Measurements from ENCODE around the gene TBC1D14.
"Not testable (repeated sequence)": the region's sequence is repeated elsewhere in the genome, so short reads cannot be mapped to it uniquely, and the experiment has no call there.

TBC1D14 gene

DNA sequence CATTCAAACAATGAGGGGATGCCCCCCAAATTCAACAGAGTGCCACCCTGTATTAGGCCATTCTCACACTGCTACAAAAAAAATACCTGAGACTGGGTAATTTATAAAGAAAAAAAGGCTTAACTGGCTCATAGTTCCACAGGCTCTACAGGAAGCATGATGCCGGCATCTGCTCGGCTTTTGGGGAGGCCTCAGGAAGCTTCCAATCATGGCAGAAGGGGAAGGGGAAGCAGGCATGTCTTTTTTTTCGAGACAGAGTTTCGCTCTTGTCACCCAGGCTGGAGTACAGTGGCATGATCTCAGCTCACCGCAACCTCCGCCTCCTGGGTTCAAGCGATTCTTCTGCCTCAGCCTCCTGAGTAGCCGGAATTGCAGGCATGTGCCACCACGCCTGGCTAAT is 18.7 kb upstream of the TBC1D14 start:
- DNase-seq (ENCODE audit: low read depth): not testable (repeated sequence)

DNA sequence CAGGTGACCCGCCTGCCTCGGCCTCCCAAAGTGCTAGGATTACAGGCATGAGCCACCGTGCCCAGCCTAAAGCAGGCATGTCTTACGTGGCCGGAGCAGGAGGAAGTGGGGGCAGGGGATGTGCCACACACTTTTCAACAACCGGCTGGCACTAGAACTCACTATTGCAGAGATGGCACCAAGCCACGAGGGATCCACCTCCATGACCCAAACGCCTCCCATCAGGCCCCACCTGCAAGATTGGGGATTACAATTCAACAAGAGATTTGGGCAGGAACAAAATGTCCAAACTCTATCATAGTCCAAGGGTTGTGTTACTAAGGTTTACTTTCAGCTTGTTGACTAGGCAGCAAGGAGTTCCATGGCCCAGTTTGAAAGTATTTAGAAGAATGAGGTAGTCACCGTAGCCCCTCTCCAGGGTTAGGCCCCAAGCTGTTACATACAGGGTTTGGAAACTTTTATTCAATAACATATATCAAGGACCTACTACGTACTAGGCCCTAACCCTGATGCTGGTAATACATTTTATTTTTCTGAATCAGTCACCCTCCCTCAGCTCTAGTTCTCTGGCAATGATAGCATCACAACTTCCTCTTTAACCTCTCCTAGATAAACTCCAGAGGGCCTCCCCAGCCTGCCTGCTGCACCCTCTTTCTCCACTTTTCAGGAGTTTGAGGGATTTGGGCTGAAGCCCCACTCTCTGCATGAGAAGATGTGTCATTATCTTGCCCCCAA is 18.0 kb upstream of the TBC1D14 start:
- no peak for DNase-seq (ENCODE audit: low read depth)

DNA sequence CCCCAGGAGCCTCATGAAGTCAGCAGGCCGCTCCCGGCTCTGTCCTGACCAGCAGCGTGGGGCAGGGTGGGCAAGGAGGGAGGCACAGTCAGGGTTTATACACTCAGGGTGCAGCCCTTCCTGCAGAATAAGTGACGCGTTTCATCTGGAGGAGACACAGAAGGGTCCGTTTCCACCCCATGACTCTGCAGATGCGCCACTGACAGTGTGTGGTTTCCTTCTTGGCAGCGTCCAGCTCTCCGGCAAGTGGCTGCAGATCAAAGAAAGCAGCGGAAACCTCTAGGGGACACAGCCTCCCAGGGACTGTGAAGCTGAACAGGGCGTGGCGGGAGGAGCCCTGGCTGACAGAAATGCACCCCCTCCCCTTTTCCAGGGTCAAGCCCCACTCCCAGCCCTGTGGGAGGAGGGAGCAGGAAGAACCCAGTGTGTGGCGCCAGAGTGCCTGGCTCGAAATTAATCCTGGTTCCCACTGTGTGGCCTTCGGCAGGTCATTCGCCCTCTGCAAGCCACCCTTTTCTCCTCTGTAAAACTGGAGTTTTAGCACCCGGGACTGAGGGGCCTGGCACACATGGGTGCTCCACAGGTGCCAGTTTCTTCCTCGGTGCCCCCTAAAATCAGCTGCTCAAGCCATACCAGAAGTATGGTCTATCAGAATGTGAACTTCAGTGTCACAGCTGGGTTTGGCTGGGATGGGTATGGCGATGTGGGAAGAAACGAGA is 17.3 kb upstream of the TBC1D14 start:
- DNase-seq (ENCODE audit: low read depth): no peak

DNA sequence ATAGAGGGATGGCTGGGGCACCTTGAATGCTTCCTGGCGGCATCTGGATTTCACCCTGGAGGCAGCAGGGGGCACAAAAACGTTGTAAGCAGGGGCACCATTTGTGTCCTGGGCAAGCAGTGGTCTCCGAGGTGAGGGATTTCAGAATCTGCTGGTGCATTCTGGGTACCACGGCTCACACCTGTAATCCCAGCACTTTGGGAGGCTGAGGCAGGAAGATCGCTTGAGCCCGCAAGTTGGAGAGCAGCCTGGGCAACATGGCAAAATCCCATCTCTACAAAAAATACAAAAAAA is 16.8 kb upstream of the TBC1D14 start:
- no peak for DNase-seq (ENCODE audit: low read depth)

DNA sequence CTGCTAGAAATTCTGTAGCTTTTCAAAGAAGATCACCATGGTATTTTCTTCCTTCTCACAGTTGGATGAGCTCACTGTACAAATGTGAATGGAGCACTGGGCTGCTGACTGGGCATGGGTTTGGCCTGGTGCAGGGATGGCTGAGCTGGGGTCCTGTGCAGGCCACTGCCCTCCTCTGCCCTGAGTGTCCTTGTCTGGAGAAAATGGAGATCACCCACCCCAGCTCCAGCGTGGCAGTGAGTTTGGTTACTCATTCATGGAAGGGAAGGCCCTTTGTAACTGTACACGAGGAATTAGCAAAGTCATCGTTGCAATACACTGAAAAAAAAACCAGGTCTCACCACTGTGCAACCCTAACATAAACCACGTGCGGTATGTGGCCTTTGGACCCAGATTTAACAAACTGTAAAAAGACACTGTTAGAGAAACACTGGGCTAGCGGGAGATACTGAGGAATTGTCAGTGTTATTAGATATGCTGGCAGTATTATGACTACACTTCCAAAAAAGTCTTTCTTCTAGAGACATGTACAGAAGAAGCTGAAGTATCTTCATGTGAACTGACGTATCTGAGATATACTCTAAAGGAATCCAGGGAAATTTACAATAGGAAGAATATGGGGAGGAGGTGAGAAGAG is 16.1 kb upstream of the TBC1D14 start:
- no peak for DNase-seq (ENCODE audit: low read depth)

DNA sequence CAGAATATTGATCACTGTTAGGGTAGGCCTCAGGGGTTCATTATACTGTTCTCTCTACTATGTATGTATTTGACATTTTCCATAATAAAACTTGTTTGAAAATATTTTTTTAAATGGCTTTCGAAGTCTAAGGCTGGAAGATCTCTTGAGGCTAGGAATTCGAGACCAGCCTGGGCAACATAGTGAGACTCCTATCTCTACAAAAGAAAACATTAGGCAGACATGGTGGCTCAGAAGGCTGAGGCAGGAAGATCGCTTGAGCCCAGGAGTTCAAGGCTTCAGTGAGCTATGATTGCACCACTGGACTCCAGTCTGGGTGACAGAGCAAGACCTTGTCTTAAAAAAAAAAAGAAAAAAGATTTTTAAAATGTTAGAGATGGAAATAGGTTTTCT is 15.5 kb upstream of the TBC1D14 start:
- no peak for DNase-seq (ENCODE audit: low read depth)

DNA sequence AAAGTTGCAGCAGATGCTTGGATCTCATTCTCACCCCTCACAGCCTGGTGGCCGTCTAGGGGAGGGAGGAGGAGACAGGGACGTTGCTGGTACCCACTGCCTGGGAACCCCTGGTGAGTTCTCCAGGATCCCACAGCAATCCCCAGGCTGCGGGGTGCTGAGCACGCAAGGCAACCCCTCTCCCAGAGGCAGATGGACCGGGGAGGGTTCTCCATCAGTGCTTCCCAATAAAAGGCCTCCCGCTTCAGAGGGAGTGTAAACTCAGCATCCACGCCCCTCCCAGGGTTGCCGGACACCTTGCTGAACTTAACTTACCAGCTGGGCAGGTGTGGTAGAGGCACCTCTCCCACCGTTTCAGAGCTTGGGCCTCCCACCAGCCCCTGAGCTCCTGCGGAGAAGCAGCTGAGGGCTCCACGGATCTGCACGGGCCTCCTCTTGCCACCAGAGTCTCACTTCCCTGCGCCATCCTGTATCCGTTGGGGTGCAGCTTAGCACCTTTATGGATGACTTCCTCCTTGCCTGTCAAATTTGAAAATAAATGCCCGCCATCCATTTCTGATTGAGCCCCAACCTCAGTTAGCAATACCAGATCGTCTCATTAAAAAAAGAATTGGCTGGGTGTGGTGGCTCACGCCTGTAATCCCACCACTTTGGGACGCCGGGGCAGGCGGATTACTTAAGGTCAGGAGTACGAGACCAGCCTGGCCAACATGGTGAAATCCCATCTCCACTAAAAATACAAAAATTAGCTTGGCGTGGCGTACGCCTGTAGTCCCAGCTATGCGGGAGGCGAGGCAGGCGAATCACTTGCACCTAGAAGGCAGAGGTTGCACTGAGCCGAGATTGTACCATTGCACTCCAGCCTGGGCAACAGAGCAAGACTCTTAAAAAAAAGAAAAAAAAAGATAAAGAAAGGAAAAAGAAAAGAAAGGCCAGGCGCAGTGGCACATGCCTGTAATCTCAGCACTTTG is 14.8 kb upstream of the TBC1D14 start:
- DNase-seq (ENCODE audit: low read depth): no peak

DNA sequence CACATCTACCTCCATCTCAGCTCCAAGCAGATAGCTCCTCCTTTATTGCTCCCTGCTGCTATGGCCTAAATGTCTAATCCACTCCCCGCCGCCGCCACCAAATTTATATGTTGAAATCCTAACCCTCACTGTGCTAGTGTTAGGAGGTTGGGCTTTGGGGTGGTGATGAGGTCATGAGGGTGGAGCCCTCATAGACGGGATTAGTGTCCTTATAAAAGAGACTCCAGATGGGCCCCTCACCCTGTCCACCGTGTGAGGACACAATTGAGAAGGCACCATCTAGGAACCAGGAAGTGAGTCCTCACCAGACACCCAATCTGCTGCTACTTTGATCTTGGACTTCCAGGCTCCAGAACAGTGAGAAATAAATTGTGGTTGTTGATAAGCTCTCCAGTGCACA is 13.6 kb upstream of the TBC1D14 start:
- no peak for DNase-seq (ENCODE audit: low read depth)

DNA sequence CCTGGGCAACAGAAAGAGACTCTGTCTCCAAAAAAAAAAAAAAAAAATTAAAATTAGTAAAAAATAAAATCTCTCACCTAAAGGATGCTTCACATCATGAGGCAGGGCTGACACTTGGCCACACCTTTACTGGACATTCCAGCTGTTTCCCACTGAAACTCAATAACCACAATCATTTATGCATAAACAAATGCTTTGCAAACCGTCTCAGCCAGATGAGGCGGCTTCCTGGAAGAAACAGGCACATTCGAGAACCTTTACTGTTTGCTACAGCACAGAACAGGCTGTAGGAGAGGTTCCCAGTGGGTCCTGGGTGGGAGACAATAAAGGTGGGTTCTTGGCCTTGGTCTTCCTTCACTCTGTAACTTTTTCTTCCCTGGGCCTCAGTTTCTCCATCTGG is 10.9 kb upstream of the TBC1D14 start:
- DNase-seq (ENCODE audit: low read depth): no peak

DNA sequence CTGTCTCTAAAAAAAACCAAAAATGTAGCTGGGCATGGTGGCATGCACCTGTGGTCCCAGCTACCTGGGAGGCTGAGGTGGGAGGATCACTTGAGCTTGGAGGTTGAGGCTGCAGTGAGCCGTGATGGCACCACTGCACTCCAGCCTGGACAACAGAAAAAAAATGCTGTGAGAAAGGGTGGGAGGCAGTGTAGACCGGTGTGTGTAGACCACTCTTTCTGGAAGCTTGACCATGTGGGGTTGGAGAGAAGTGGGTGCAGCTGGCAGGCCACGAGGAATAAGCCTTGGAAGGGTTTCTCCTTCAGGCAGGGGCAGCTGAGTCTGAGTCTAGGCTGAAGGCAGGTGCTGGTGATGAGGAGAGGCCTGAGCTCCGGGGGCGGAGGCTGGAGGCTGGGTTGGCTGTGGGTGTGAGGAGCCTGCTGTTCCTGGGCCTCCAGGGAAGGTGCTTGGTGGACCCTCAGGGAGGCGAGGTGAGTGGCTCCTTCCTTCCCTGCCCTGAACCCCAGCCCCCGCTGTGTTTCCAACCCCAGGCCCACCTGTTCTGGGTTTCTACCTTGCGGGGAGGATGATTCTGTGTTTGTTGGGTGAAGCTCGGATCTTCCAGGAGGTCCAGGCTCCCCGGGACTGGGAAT is 9.3 kb upstream of the TBC1D14 start:
- no peak for DNase-seq (ENCODE audit: low read depth)

DNA sequence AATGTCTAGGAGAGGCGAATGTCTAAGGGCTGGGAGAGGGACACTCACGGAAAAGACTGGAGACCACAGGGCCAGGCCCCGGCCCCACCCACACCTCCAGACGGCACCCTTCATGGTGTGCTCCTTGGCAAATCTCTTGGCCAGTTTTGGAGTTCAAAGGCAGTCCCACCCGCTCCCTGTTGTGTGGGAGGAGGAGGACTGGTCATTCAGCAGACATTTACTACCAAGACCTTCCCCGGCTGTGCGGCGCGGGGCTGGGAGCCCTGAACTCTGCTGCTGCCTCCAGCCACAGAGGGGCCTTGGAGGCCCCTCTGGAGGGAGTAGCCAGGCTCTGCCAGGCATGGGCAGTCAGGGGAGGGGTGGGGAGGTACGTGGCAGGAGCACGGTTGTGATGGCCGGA is 8.7 kb upstream of the TBC1D14 start:
- DNase-seq (ENCODE audit: low read depth): no peak

DNA sequence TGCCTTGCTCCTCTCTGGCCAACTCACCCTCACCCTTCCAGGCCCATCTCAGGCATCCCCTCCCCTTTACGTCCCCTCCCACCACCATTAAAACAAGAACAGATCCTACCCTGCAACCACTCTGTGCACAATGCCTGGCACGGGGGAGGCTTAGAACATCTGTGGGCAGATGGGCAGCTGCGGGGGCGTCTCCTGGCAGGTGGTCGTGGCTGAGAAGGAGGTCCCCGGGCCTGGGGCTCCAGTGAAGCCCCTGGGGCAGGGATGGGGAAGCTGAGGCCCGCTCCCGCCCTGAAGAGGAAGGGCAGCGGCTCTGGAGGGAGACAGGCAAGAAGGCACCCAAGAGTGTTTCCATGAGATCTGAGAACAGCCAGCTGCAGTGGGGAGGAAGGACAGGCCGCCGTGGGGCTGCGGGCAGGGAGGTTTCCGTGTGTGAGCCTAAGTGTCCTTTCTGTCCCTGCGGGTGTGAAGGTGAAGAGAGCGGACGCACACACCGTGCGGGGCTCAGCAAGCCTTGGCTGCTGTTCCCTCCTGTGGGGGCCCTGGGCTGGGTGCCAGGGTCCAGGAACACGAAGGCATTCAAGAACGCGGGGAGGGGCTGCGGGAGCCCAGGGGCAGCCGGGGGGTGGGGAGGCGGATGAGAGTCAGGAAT is 7.8 kb upstream of the TBC1D14 start:
- no peak for DNase-seq (ENCODE audit: low read depth)

DNA sequence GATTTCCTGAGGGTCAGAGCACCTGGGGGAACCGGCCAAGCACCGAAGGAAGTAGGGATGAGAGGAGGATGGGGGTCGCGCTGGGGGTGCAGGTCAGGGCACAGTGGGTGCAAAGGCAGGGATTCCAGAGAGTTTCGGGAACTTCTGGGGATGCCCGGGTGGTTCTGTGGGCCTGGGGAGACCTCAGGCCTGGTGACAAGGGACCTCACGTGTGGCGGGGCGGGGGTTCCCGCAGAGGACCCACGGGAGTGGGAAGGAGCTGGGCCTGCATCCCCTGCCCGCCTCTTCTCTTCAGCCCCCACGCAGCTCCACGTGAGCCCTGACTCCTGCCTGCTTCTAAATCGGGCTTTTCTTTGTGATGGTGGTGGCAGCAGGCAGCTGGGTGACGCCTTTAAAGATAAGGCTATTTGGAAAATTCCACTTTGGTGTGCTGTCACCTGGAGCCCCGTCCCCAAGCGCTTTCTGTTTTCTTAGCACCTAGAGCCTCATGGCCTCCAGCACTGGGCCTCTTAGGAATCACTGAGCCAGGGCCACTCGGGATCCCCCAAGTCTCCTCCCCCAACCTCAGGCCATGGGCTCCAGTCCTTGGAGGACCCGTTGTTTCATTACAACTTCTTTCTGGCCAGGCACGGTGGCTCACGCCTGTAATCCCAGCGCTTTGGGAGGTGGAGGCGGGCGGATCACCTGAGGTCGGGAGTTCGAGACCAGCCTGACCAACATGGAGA is 7.1 kb upstream of the TBC1D14 start:
- DNase-seq (ENCODE audit: low read depth): no peak

DNA sequence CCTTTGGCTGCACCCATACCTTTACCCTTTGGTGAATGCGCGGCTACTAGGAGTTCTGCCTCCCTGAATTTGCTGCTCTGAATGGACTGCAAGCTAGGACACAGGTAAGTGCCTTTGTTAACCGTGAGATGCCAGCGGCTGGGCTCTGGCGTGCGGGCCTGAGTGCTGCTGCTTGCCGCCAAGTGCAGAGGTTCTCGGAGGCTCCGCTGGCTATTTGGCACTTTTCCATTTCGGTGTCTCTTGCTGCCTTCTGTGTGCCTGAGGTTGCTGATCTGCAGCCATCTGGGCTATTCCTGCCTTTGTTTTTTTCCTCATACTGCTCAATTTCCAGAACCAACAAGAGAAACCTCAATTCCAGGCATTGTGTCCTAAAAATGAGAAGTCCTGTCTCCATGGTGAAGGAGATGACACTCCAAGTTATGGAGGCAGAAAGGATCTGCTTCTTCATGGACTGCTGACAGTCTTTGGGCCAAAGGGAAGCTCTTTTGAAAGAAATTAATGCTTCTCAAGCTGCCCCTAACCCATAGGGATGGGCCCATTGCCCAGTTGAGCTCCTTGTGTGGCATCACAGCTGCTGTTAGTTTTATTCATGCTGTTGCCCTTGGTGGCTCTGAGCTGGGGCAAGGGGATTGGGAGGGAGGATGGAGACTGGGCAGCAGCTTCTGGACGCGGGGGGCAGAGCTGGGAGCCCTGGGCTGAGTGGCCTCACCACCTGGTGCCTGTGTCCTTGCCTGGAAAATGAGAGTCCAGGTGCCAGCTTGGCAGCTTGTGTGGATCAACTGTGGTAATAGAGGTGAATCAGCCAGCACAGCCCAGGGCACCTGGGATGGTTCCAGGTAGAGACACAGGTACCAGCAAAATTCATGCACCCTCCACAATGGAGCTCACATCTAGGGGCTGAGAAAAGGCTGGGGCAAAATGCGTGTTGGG is 3.8 kb upstream of the TBC1D14 start:
- no peak for DNase-seq (ENCODE audit: low read depth)

DNA sequence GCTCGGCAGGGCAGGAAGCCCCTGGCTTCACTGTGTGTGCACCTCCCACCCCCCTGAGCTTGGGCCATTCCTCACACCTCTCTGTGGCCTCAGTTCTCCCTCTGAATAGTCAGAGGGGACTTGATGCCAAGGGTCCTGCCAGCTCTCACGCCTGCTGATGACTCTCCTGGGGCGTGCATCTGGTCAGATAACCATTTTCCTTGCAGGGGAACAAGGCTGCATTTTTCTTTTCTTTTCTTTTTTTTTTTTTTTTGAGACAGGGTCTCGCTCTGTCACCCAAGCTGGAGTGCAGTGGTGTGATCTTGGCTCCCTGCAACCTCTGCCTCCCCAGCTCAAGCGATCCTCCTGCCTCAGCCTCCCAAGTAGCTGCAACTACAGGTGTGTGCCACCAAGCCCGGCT is 3.1 kb upstream of the TBC1D14 start:
- DNase-seq (ENCODE audit: low read depth): not testable (repeated sequence)

DNA sequence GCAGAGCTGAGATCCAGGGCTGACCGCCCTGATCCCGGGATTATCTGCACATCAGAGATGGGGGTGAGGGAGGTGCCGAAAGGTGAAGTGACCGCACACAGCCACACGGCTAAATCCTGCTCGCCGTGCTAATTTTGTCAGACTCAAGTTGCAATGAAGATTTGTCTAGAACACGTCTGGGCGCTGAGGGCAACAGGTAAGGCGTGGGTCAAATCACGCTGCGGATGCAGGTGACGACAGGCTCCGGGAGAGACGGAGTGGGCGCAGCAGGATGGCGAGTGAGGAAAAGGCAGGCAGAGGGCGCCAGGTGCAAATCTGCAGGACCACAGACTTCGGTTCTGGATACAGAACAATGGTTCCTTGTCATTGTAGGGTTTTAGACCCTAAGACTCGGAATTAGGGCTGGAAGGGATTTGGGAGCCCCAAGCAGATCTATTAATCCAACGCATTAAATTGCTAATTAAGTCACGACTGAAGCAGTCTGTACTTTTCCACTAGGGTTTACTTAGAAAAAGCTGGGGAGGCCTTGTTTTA is 1.9 kb upstream of the TBC1D14 start:
- DNase-seq (ENCODE audit: low read depth): no peak

DNA sequence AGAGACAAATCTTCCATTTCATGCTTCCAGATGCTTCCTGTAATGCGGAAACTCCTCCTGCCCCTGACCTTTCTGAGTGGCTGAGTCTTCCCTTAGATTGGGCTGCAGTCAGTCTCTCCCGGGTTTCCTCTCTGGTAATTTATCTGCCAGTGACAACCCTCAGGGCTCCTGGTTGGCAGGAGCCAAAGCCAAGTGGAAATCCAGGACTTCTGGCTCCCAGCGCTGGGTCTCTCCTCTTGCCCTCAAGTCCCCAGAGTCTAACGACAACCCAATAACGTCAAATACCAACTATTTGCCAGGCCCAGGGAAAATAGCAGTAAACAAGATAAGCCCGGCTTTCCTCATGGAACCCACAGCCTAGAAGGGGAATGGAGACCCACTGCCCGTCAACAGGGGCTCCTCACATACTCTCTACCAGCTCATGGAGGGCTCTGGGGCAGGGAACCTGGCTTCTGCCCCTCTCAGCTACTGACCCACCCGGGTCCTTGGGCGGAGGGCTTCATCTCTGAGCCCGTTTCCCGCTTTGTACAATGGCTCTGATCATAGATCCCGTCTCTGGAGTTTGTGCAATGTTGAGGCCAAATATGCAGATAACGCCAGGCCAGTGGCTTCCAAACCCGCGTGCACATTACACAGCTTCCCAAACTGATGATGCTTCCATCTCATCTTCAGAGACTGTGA is 1.1 kb upstream of the TBC1D14 start:
- no peak for DNase-seq (ENCODE audit: low read depth)

DNA sequence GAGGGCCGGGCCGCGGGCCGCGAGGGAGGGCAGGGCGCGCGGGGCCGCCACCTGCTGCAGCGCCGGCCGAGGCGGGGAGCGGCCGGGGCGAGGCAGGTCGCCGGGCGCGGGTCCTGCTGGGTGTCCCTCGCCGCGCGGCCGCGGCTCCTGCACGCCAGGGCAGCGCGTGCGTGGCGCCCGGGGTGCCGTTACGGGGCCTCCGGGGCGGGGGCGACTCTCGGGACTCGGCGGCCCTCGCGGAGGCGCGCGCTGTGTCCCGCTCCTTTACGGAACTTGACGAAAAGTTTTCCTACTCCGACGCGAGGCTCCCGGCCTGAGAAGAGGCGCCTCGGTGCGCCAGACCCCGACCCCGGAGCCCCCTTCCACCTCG is 329 bp downstream of the TBC1D14 start:
- DNase-seq (ENCODE audit: low read depth): no peak
